ENCODE data around the gene SLC35D2. TPM values are rescaled to one million over a fixed set of nuclear protein-coding genes. Genes with fewer than 3 reads are reported as not detected.

SLC35D2 gene
- total RNA-seq, result 1 to 10 TPM; 1.5 to 1.8 TPM

GRCh38 chr9:96383165-96383942 lies at the start of gene SLC35D2:
Gene SLC35D2 (minus strand): TSS chr9:96383711. CDS start chr9:96383634, 77 bp downstream.
- DNase-seq (ENCODE audit: low spot score in 2 of 2) (peak in 1 of 2 donors; percentile 21), ATAC-seq (peak; percentile 61 to 70)
- Mint-ChIP-seq H3K36me3 (peaks cover 6% of the 10 kb centered on the region in 2 donors), H3K27ac (peak within 1 kb of the TSS; percentile 44 to 81), H3K9me3 (no peaks in the 10 kb centered on the region)

- H3K9me3 Mint-ChIP-seq, result no peaks in the 10 kb centered on the region
Measured at GRCh38 chr9:96430377-96430776, 46.9 kb upstream of the SLC35D2 start.

GRCh38 chr9:96429732-96430131 lies 46.2 kb upstream of the SLC35D2 start:
- Mint-ChIP-seq H3K9me3 (no peaks in the 10 kb centered on the region), H3K27ac (no peak overlapping the region), H3K36me3 (no peaks in the 10 kb centered on the region)
- ATAC-seq, result no peak
- DNase-seq (ENCODE audit: low spot score in 2 of 2), result no peak

More at GRCh38 chr9:96430377-96430776, 46.9 kb upstream of the SLC35D2 start:
- DNase-seq (ENCODE audit: low spot score in 2 of 2) (no peak), ATAC-seq (no peak)
- H3K36me3 Mint-ChIP-seq, result no peaks in the 10 kb centered on the region
- H3K27ac Mint-ChIP-seq, result no peak overlapping the region

GRCh38 chr9:96425500-96426169 lies 42.1 kb upstream of the SLC35D2 start:
- Mint-ChIP-seq H3K27ac (no peak overlapping the region), H3K36me3 (no peaks in the 10 kb centered on the region), H3K9me3 (no peaks in the 10 kb centered on the region)
- ATAC-seq, result no peak
- no peak for DNase-seq (ENCODE audit: low spot score in 2 of 2)

- Mint-ChIP-seq H3K27ac (no peak overlapping the region), H3K36me3 (no peaks in the 10 kb centered on the region), H3K9me3 (no peaks in the 10 kb centered on the region)
- no peak for DNase-seq (ENCODE audit: low spot score in 2 of 2)
- no peak for ATAC-seq
Measured at GRCh38 chr9:96423985-96424336, 40.5 kb upstream of the SLC35D2 start.

GRCh38 chr9:96423322-96423984 lies 39.9 kb upstream of the SLC35D2 start:
- Mint-ChIP-seq H3K9me3 (no peaks in the 10 kb centered on the region), H3K27ac (no peak overlapping the region), H3K36me3 (no peaks in the 10 kb centered on the region)
- no peak for ATAC-seq
- DNase-seq (ENCODE audit: low spot score in 2 of 2), result no peak

GRCh38 chr9:96420468-96421219 lies 37.1 kb upstream of the SLC35D2 start:
- ATAC-seq, result peak in 1 of 2 donors; percentile 10
- Mint-ChIP-seq H3K36me3 (peaks cover 6 to 12% of the 10 kb centered on the region in 2 donors), H3K27ac (peak overlapping the region; percentile 22 to 94), H3K9me3 (no peaks in the 10 kb centered on the region)
- peak in 1 of 2 donors; percentile 18 for DNase-seq (ENCODE audit: low spot score in 2 of 2)

- H3K9me3 Mint-ChIP-seq, result no peaks in the 10 kb centered on the region
- DNase-seq (ENCODE audit: low spot score in 2 of 2) (no peak), ATAC-seq (no peak)
- H3K27ac Mint-ChIP-seq, result peak overlapping the region; percentile 84 to 94
- H3K36me3 Mint-ChIP-seq, result peaks cover 6 to 12% of the 10 kb centered on the region in 2 donors
Measured at GRCh38 chr9:96419691-96419969, 36.1 kb upstream of the SLC35D2 start.

GRCh38 chr9:96418920-96419690 lies 35.6 kb upstream of the SLC35D2 start:
- Mint-ChIP-seq H3K36me3 (peaks cover 6 to 12% of the 10 kb centered on the region in 2 donors), H3K27ac (peak overlapping the region; percentile 84 to 94)

GRCh38 chr9:96418083-96418919 lies 34.8 kb upstream of the SLC35D2 start, which contains the start of gene ZNF367:
Gene ZNF367 (minus strand): TSS chr9:96418370. CDS start chr9:96418032, 338 bp downstream.
- DNase-seq (ENCODE audit: low spot score in 2 of 2) (peak; percentile 91 to 98), ATAC-seq (peak; percentile 80 to 85)
- peak within 1 kb of the TSS; percentile 94 to 95 for H3K27ac Mint-ChIP-seq
- H3K9me3 Mint-ChIP-seq, result no peaks in the 10 kb centered on the region
- H3K36me3 Mint-ChIP-seq, result peaks cover 6 to 12% of the 10 kb centered on the region in 2 donors

More at GRCh38 chr9:96418920-96419690, 35.6 kb upstream of the SLC35D2 start:
- peak; percentile 40 to 43 for ATAC-seq
- no peaks in the 10 kb centered on the region for H3K9me3 Mint-ChIP-seq
- DNase-seq (ENCODE audit: low spot score in 2 of 2), result peak in 1 of 2 donors; percentile 63

- ATAC-seq (no peak), DNase-seq (ENCODE audit: low spot score in 2 of 2) (no peak)
- Mint-ChIP-seq H3K27ac (peak overlapping the region; percentile 94 to 95), H3K9me3 (no peaks in the 10 kb centered on the region), H3K36me3 (peaks cover 6 to 12% of the 10 kb centered on the region in 2 donors)
Measured at GRCh38 chr9:96417661-96418082, 34.2 kb upstream of the SLC35D2 start.

- Mint-ChIP-seq H3K9me3 (no peaks in the 10 kb centered on the region), H3K36me3 (peaks cover 9 to 12% of the 10 kb centered on the region in 2 donors), H3K27ac (peak overlapping the region; percentile 77 to 88)
- ATAC-seq (peak; percentile 11 to 23), DNase-seq (ENCODE audit: low spot score in 2 of 2) (peak; percentile 81 to 86)
Measured at GRCh38 chr9:96417051-96417586, 33.6 kb upstream of the SLC35D2 start.

GRCh38 chr9:96413302-96414221 lies 30.1 kb upstream of the SLC35D2 start:
- DNase-seq (ENCODE audit: low spot score in 2 of 2), result no peak
- Mint-ChIP-seq H3K9me3 (no peaks in the 10 kb centered on the region), H3K27ac (no peak overlapping the region), H3K36me3 (peaks cover 18 to 22% of the 10 kb centered on the region in 2 donors)
- ATAC-seq, result no peak
